Sigmoid colon (tissue), 7 donors: Measurements from ENCODE around the gene YJEFN3. TPM values are rescaled to one million over a fixed set of nuclear protein-coding genes. Genes with fewer than 3 reads are reported as not detected.
A peak's percentile ranks its signal among the peaks of the same experiment; 100 is the strongest.

Source experiments
- DNase-seq: peaks from one replicate; pipeline ENCODE4 v3.0.0-alpha.2; 2019
- H3K27ac ChIP-seq, 4 donors: fragments of 200-600 bp; sonication (generic); one replicate each; pipeline ENCODE4 v1.5.1; 2016 to 2019; ENCODE audit warnings: mild to moderate bottlenecking in 1 of 4
- H3K27me3 ChIP-seq, 3 donors: fragments of 200-600 bp; sonication (generic); one replicate each; pipeline ENCODE4 v1.5.1; 2019; ENCODE audit warnings: mild to moderate bottlenecking in 1 of 3
- H3K36me3 ChIP-seq, 4 donors: fragments of 200-600 bp; sonication (generic); one replicate each; pipeline ENCODE4 v1.5.1; 2016 to 2019
- H3K4me1 ChIP-seq, 4 donors: fragments of 200-600 bp; sonication (generic); one replicate each; pipeline ENCODE4 v1.5.1; 2017 to 2019
- H3K4me3 ChIP-seq, 4 donors: fragments of 200-600 bp; sonication (generic); one replicate each; pipeline ENCODE4 v1.5.1; 2017 to 2019; ENCODE audit warnings: mild to moderate bottlenecking in 2 of 4, moderate library complexity in 1 of 4
- H3K9me3 ChIP-seq, 4 donors: fragments of 200-600 bp in 3 of 4; sonication (generic) in 3 of 4; one replicate each; pipeline versions ENCODE4 v1.5.1 to v1.6.1; 2013 to 2019
- EP300 ChIP-seq, 4 donors: sonication (generic); formaldehyde crosslinking; IDR thresholded peaks; one replicate each; pipeline ENCODE4 v1.6.1; 2017; ENCODE audit warnings: antibody characterized with exemption in 4 of 4
- POLR2A ChIP-seq, 2 donors: fragments of 450-650 bp; IDR thresholded peaks; one replicate each; pipeline ENCODE4 v1.6.1; 2016; ENCODE audit warnings: antibody characterized with exemption in 2 of 2, mild to moderate bottlenecking in 2 of 2, moderate library complexity in 2 of 2
- POLR2AphosphoS5 ChIP-seq, 4 donors: sonication (generic); formaldehyde crosslinking; IDR thresholded peaks; one replicate each; pipeline ENCODE4 v1.6.1; 2017; ENCODE audit warnings: antibody characterized with exemption in 4 of 4
- WGBS, 2 donors: extraction: QIAGEN DNeasy Blood & Tissue Kit; methylation state at CpG; one replicate each; pipeline ENCODE4 v1.1.7; 2013; 5-methylcytosine and 5-hydroxymethylcytosine counted together
- intact Hi-C: fragments of 100-400 bp; cut with DNase I; formaldehyde crosslinking; loops from one replicate; pipeline ENCODE4 v1.15.1; 2023
- polyA plus RNA-seq, 3 donors: library from polyadenylated mRNA; stranded (reverse); fragments of 200-250 nt; gene quantifications; one replicate each; pipeline ENCODE4 v1.2.3, GENCODE V29; 2013
- total RNA-seq, 4 donors: library from RNA; depleted of rRNA; stranded (reverse); fragments of >200 nt; gene quantifications; one replicate each; pipeline ENCODE4 v1.1.0, GENCODE V29; 2016
- TF ChIP-seq, protein P1 (sequence below), 4 experiments: fragments of 450-650 bp in 3 of 4; fragments of 200-600 bp in 1 of 4; IDR thresholded peaks; one replicate each; pipeline ENCODE4 v1.5.1; 2016 to 2019; ENCODE audit warnings: antibody characterized with exemption in 4 of 4, mild to moderate bottlenecking in 3 of 4, moderate library complexity in 2 of 4
- donor health status: healthy with polysubstance abuse.
- donor health status: Bipolar disorder and iron deficiency.
- donor health status: healthy.

The YJEFN3 gene
- total and polyA plus RNA-seq, 7 donors, result 0.71 to 14.4 (median 2.2) TPM; not detected in 2

DNA sequence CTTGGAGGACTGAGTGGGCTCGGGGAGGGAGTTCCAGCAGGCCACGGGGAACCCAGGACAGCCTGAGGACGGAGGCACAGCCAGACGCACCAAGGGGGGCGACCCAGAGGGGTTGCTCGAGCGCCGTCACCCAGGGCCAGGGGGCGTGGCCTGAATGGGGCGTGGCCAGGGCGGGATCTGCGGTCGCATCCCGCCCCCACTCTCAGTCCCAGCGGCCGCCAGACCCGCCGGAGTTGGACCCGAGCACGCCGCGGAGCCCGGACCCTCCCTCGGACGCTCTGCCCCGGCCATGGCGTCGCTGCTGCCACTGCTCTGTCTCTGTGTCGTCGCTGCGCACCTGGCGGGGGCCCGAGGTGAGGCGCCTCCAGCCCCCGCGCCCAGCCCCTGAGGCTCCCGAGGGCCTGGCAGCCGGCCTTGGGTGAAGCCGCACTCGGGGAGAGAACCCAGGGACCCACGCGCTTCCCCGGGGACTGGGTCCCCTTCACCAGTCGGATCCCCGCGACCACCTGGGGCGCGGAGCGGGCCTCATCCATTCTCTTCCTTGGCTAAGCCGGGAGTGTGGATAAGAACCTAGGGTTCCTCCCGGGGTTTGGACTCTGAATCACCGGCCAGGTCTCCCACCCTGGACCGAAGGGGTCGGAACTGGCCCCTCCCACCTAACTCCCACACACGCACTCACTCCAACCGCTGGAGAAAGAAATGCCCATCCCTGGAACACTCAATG is 9.5 kb downstream of the YJEFN3 start, which contains the start of gene CILP2:
Gene CILP2 (plus strand): TSS at position 205 of the 724 bp plus-strand sequence. CDS start 85 bp downstream, at position 290.
- TF ChIP-seq, protein P1, sequence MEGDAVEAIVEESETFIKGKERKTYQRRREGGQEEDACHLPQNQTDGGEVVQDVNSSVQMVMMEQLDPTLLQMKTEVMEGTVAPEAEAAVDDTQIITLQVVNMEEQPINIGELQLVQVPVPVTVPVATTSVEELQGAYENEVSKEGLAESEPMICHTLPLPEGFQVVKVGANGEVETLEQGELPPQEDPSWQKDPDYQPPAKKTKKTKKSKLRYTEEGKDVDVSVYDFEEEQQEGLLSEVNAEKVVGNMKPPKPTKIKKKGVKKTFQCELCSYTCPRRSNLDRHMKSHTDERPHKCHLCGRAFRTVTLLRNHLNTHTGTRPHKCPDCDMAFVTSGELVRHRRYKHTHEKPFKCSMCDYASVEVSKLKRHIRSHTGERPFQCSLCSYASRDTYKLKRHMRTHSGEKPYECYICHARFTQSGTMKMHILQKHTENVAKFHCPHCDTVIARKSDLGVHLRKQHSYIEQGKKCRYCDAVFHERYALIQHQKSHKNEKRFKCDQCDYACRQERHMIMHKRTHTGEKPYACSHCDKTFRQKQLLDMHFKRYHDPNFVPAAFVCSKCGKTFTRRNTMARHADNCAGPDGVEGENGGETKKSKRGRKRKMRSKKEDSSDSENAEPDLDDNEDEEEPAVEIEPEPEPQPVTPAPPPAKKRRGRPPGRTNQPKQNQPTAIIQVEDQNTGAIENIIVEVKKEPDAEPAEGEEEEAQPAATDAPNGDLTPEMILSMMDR (IDR thresholded peaks at IDR 0.05), result no peak
- no peak for TF ChIP-seq POLR2AphosphoS5 (IDR thresholded peaks at IDR 0.05)
- no peak for TF ChIP-seq POLR2A (IDR thresholded peaks at IDR 0.05)
- no peak for TF ChIP-seq EP300 (IDR thresholded peaks at IDR 0.05)
- intact Hi-C loops, result no loop called here
- peak; percentile 68 for DNase-seq
- peak within 1 kb of the TSS in 3 of 4 donors; percentile 1 to 37 (median 32) for H3K4me3 ChIP-seq
- no peaks in the 10 kb centered on the region for H3K9me3 ChIP-seq
- H3K36me3 ChIP-seq, result no peaks in the 10 kb centered on the region
- no peak within 1 kb of the TSS for H3K27ac ChIP-seq
- H3K4me1 ChIP-seq, result peaks cover 0 to 40% (median 36%) of the 10 kb centered on the region in 4 donors
- H3K27me3 ChIP-seq, result peaks cover 42 to 61% (median 60%) of the 10 kb centered on the region in 3 donors
- WGBS, 2 donors, result 3 to 5% methylated on average over 56 of the region's 56 CpGs

DNA sequence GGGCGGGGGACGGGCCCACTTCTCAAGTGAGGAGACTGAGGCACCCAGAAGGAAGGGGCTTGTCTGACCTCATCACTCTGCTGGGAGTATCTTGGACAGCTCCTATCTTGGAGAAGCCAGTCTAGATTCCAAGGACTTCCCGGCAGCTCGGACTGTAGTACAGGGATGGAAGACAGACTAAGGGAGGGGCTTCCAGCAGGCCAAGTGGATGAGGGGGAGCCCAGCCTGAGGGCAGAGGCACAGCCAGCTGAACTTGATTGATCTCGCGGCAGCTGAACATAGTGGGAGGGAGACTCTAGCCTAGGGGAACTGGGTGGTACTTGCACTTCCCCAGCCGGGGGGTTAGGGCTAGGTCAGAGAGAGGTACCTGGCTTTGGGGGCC is 10.1 kb downstream of the YJEFN3 start:
- H3K4me1 ChIP-seq, result peaks cover 0 to 40% (median 36%) of the 10 kb centered on the region in 4 donors
- no peaks in the 10 kb centered on the region for H3K9me3 ChIP-seq
- intact Hi-C loops, result no loop called here
- H3K4me3 ChIP-seq, result no peak overlapping the region
- DNase-seq, result peak; percentile 65
- TF ChIP-seq POLR2A (IDR thresholded peaks at IDR 0.05) (no peak), POLR2AphosphoS5 (IDR thresholded peaks at IDR 0.05) (no peak), EP300 (IDR thresholded peaks at IDR 0.05) (no peak)
- TF ChIP-seq, protein P1 (IDR thresholded peaks at IDR 0.05), result no peak
- WGBS, 2 donors, result 26 to 35% methylated on average over 7 of the region's 7 CpGs
- H3K27ac ChIP-seq, result no peak overlapping the region
- no peaks in the 10 kb centered on the region for H3K36me3 ChIP-seq
- H3K27me3 ChIP-seq, result peaks cover 42 to 67% (median 66%) of the 10 kb centered on the region in 3 donors

DNA sequence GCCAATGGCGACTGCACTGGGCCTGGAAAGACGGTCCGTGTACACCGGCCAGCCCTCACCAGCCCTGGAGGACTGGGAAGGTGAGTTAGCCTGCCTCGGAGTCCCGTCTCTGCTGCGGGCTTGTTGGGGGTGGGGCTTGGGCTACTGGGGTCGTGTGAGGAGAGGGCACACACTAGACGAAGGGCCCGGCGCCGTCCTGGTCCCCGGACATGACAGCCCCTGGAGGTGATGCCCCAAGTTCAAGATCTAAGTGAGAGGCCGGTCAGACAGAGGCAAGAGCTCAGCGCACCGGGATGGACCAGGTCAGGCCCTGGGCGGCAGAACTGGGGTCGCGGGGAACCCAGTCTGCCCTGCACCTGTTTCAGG is 11.0 kb downstream of the YJEFN3 start:
- Histone ChIP-seq H3K4me1 (peaks cover 0 to 40% (median 36%) of the 10 kb centered on the region in 4 donors), H3K9me3 (no peaks in the 10 kb centered on the region), H3K27me3 (peaks cover 47 to 76% (median 75%) of the 10 kb centered on the region in 3 donors), H3K27ac (no peak overlapping the region), H3K36me3 (no peaks in the 10 kb centered on the region), H3K4me3 (no peak overlapping the region)
- peak; percentile 64 for DNase-seq
- 31 to 41% methylated on average over 19 of the region's 19 CpGs for WGBS, 2 donors
- intact Hi-C loops, result no loop called here
- TF ChIP-seq, protein P1 (IDR thresholded peaks at IDR 0.05), result no peak
- TF ChIP-seq EP300 (IDR thresholded peaks at IDR 0.05) (no peak), POLR2A (IDR thresholded peaks at IDR 0.05) (no peak), POLR2AphosphoS5 (IDR thresholded peaks at IDR 0.05) (no peak)

DNA sequence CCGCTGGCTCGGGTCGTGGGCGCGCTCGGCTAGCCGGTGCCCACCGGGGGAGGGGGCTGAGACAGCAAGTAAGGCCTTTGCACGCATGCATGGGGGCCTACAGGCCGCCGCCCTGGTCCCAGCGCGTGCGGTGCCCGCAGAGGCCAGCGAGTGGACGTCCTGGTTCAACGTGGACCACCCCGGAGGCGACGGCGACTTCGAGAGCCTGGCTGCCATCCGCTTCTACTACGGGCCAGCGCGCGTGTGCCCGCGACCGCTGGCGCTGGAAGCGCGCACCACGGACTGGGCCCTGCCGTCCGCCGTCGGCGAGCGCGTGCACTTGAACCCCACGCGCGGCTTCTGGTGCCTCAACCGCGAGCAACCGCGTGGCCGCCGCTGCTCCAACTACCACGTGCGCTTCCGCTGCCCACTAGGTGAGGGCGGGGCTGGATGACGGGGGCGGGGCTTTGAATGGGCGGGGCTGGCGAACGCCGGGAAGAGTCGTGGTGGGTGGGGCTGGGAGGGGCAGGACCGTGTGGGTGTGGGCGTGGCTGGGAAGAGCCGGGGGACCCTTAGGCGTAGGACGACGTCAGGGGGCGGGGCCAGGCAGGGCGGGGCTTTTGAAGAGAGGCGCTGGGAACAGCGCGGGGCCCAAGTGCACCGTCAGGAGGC is 11.5 kb downstream of the YJEFN3 start:
- TF ChIP-seq, protein P1 (IDR thresholded peaks at IDR 0.05), result no peak
- no peak for TF ChIP-seq EP300 (IDR thresholded peaks at IDR 0.05)
- no peak for TF ChIP-seq POLR2A (IDR thresholded peaks at IDR 0.05)
- TF ChIP-seq POLR2AphosphoS5 (IDR thresholded peaks at IDR 0.05), result no peak
- peak overlapping the region in 1 of 4 donors; percentile 11 for H3K4me3 ChIP-seq
- WGBS, 2 donors, result 13 to 39% methylated on average over 74 of the region's 74 CpGs
- peaks cover 47 to 80% (median 80%) of the 10 kb centered on the region in 3 donors for H3K27me3 ChIP-seq
- intact Hi-C loops, result no loop called here
- peaks cover 0 to 40% (median 36%) of the 10 kb centered on the region in 4 donors for H3K4me1 ChIP-seq
- no peaks in the 10 kb centered on the region for H3K9me3 ChIP-seq
- H3K36me3 ChIP-seq, result no peaks in the 10 kb centered on the region
- DNase-seq, result no peak
- no peak overlapping the region for H3K27ac ChIP-seq
